Gastrocnemius medialis (tissue), 4 donors: ENCODE results near the gene FBXL17. TPM values are rescaled to one million over a fixed set of nuclear protein-coding genes. Genes with fewer than 3 reads are reported as not detected.

Source experiments
- ATAC-seq, 2 donors: fragments of 150-250 bp; one replicate each; pipeline ENCODE4 v1.9.1; 2016
- DNase-seq, 2 donors: peaks; one replicate each; pipeline ENCODE4 v3.0.0-alpha.2; 2019
- H3K27ac ChIP-seq, 4 donors: fragments of 200-600 bp; sonication (generic); 1 replicate in 1 of 4; 2 replicates in 3 of 4; pipeline ENCODE4 v1.5.1; 2016 to 2018; ENCODE audit warnings: mild to moderate bottlenecking in 2 of 4, moderate library complexity in 1 of 4
- H3K27me3 ChIP-seq, 3 donors: fragments of 200-600 bp; sonication (generic) in 2 of 3; 1 replicate in 1 of 3; 2 replicates in 2 of 3; pipeline versions ENCODE4 v1.5.1 to v1.6.0; 2016 to 2019; ENCODE audit warnings: mild to moderate bottlenecking in 1 of 3, moderate library complexity in 1 of 3
- H3K36me3 ChIP-seq, 2 donors: fragments of 200-600 bp; sonication (generic) in 1 of 2; one replicate each; pipeline ENCODE4 v1.5.1; 2017 to 2018
- H3K4me1 ChIP-seq, 2 donors: fragments of 200-600 bp; sonication (generic) in 1 of 2; one replicate each; pipeline ENCODE4 v1.5.1; 2016 to 2017; ENCODE audit warnings: mild to moderate bottlenecking in 2 of 2
- H3K4me3 ChIP-seq, 4 donors: fragments of 200-600 bp; sonication (generic) in 3 of 4; 1 replicate in 1 of 4; 2 replicates in 3 of 4; pipeline ENCODE4 v1.5.1; 2016 to 2019; ENCODE audit warnings: mild to moderate bottlenecking in 2 of 4
- H3K9me3 ChIP-seq, 3 donors: fragments of 200-600 bp; sonication (generic) in 2 of 3; 1 replicate in 1 of 3; 2 replicates in 2 of 3; pipeline ENCODE4 v1.5.1; 2016 to 2019
- POLR2A ChIP-seq, 2 donors: fragments of 450-650 bp; IDR thresholded peaks; one replicate each; pipeline ENCODE4 v1.6.1; 2017; ENCODE audit warnings: antibody characterized with exemption in 2 of 2, mild to moderate bottlenecking in 2 of 2, moderate library complexity in 2 of 2
- in situ Hi-C, 4 donors: fragments of 200-750 bp; cut with MboI; loops; one replicate each; pipeline versions ENCODE4 v1.15.0 to v1.8.0; 2017; ENCODE audit warnings: low sequenced_read_pairs in 4 of 4
- intact Hi-C: fragments of 100-400 bp; cut with DNase I; formaldehyde crosslinking; loops from one replicate; pipeline ENCODE4 v1.15.1; 2023; ENCODE audit warnings: low total_unique reads
- total RNA-seq, 4 donors: library from RNA; depleted of rRNA; stranded (reverse); fragments of >200 nt; gene quantifications; one replicate each; pipeline versions ENCODE4 v1.1.0 to v1.2.3, GENCODE V29; 2016
- TF ChIP-seq, protein P1 (sequence below), 5 experiments: fragments of 450-650 bp in 3 of 5; fragments of 200-600 bp in 2 of 5; sonication (generic) in 2 of 5; IDR thresholded peaks in 4 of 5; conservative IDR thresholded peaks in 1 of 5; 1 replicate in 4 of 5; 2 replicates in 1 of 5; pipeline ENCODE4 v1.5.1; 2016 to 2019; ENCODE audit warnings: antibody characterized with exemption in 5 of 5, mild to moderate bottlenecking in 3 of 5, moderate library complexity in 3 of 5

Gene FBXL17
- total RNA-seq, 4 donors from 2014 or later: 23.3 to 33.4 (median 26.9) TPM

DNA sequence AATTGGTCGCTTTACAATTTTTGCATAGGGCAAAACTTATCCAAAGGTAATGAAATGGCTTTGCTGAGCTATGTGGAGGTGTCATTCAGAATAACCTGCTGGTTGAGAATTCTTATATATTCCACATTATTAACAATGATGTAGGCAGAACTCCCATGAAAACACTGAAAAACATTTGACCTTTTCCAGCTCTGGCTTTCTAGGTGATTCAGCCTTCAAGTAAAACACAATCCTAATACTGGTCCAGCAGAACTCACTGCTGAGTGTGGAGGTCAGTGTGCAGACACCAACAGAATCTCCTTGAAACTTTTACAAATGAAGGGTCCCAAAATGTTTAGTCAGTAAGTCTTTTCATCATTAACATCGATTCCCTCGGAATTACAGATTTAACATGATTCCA, 549.2 kb downstream of the FBXL17 start:
- intact Hi-C loops: no loop called here
- Histone ChIP-seq H3K4me3 (no peak overlapping the region), H3K27ac (no peak overlapping the region), H3K9me3 (no peaks in the 10 kb centered on the region), H3K27me3 (no peaks in the 10 kb centered on the region), H3K36me3 (no peaks in the 10 kb centered on the region), H3K4me1 (no peaks in the 10 kb centered on the region)
- in situ Hi-C loops: no loop called here
- TF ChIP-seq, protein P1, sequence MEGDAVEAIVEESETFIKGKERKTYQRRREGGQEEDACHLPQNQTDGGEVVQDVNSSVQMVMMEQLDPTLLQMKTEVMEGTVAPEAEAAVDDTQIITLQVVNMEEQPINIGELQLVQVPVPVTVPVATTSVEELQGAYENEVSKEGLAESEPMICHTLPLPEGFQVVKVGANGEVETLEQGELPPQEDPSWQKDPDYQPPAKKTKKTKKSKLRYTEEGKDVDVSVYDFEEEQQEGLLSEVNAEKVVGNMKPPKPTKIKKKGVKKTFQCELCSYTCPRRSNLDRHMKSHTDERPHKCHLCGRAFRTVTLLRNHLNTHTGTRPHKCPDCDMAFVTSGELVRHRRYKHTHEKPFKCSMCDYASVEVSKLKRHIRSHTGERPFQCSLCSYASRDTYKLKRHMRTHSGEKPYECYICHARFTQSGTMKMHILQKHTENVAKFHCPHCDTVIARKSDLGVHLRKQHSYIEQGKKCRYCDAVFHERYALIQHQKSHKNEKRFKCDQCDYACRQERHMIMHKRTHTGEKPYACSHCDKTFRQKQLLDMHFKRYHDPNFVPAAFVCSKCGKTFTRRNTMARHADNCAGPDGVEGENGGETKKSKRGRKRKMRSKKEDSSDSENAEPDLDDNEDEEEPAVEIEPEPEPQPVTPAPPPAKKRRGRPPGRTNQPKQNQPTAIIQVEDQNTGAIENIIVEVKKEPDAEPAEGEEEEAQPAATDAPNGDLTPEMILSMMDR (IDR thresholded peaks at IDR 0.05 in 4 of 5, conservative IDR thresholded peaks at IDR 0.05 in 1 of 5): no peak
- no peak for TF ChIP-seq POLR2A (IDR thresholded peaks at IDR 0.05)
- ATAC-seq (no peak), DNase-seq (no peak)

DNA sequence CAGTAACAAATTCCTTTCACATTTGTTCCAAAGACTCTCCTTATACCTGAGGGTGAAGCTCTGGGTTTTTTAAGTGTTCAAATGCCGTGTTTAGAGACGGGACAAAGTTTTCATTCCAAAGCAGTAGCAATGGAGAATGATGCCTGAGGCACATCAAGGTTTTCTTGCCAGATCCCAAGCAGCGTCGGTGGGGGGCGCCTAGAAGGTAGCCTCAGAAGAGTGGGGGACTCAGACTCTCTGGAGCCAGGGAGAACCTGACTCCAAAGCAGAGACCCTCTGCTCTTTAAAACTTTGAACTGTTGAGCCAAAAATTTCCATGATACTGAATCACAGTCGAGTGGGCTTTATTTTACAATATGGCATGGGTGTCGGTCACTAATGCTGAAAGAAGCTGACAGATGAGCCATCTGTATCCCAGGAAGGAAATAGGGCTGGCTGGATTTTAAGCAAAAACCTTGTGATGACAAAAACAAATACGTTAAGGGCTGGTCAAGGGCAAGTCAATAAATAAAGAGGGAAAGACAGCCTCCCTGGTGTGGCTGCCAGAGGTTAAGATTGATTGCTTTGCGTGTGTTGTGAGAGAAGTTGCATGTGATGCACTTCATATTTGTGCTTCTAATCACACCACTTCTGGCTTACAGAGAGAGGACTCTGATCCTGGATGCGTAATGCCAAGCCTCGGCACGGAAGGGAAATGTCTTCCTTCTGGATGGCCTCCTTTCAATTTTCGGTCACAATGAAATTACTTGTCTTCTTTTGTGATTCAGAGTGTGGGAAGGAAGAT, 550.1 kb downstream of the FBXL17 start:
- H3K4me1 ChIP-seq: no peaks in the 10 kb centered on the region
- H3K27ac ChIP-seq: no peak overlapping the region
- H3K27me3 ChIP-seq: no peaks in the 10 kb centered on the region
- in situ Hi-C loops: no loop called here
- no peak for DNase-seq
- H3K4me3 ChIP-seq: no peak overlapping the region
- intact Hi-C loops: no loop called here
- H3K9me3 ChIP-seq: no peaks in the 10 kb centered on the region
- H3K36me3 ChIP-seq: no peaks in the 10 kb centered on the region
- TF ChIP-seq POLR2A (IDR thresholded peaks at IDR 0.05): no peak
- no peak for ATAC-seq

DNA sequence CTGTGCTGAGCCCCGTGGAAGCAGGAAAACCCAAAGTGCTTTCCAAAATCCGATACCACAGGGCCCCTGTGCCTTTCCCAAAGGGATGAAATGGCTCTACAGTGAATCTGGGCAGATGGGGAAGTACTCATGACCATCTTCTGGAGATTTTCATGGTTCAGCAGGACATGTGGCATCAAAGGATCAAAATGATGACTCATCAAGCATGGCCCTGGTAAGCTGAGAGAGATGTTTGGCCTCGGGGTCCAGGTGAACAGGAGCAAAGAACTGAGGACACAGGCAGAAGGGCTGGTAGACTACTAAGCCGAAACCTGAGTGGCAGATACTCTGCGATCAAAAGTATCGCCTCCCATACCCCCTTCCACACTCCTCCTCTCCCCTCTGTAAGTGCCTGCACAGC, 551.1 kb downstream of the FBXL17 start:
- ATAC-seq (no peak), DNase-seq (no peak)
- H3K9me3 ChIP-seq: no peaks in the 10 kb centered on the region
- H3K4me3 ChIP-seq: no peak overlapping the region
- H3K36me3 ChIP-seq: no peaks in the 10 kb centered on the region
- H3K27ac ChIP-seq: no peak overlapping the region
- intact Hi-C loops: no loop called here
- no peaks in the 10 kb centered on the region for H3K4me1 ChIP-seq
- H3K27me3 ChIP-seq: no peaks in the 10 kb centered on the region
- no peak for TF ChIP-seq POLR2A (IDR thresholded peaks at IDR 0.05)
- TF ChIP-seq, protein P1 (IDR thresholded peaks at IDR 0.05 in 4 of 5, conservative IDR thresholded peaks at IDR 0.05 in 1 of 5): no peak
- in situ Hi-C loops: no loop called here

DNA sequence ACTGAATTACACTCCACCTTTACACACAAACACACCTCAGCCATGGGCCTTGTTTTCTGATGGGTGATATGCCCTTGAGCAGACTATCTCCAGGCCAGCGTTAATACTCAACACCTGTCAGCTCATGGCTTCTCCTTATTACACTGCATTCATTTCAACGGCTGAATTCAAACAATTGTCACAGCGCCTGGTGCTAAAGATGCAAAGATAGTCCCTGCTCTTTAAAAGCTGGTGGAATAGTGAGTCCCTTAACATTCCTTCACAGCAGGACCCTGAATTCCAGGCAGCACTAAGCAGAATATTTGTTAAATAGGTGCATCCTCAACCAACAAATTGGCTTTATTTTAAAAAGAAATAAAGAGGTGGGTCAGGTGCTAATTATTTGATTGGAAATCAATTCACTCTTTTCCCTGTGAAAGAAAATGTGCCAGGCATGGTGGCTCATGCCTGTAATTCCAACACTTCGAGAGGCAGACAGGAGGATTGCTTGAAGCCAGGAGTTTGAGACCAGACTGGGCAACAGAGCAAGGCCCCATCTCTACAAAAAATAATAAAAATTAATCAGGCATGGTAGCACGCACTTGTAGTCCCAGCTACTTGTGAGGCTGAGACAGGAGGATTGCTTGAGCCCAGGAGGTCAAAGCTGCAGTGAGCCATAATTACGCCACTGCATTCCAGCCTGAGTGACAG, 555.4 kb downstream of the FBXL17 start:
- no peak for TF ChIP-seq POLR2A (IDR thresholded peaks at IDR 0.05)
- TF ChIP-seq, protein P1 (IDR thresholded peaks at IDR 0.05 in 4 of 5, conservative IDR thresholded peaks at IDR 0.05 in 1 of 5): no peak
- in situ Hi-C loops: no loop called here
- H3K27me3 ChIP-seq: no peaks in the 10 kb centered on the region
- DNase-seq (no peak), ATAC-seq (no peak)
- H3K27ac ChIP-seq: no peak overlapping the region
- no peak overlapping the region for H3K4me3 ChIP-seq
- intact Hi-C loops: no loop called here
- H3K9me3 ChIP-seq: no peaks in the 10 kb centered on the region
- H3K4me1 ChIP-seq: no peaks in the 10 kb centered on the region
- no peaks in the 10 kb centered on the region for H3K36me3 ChIP-seq

DNA sequence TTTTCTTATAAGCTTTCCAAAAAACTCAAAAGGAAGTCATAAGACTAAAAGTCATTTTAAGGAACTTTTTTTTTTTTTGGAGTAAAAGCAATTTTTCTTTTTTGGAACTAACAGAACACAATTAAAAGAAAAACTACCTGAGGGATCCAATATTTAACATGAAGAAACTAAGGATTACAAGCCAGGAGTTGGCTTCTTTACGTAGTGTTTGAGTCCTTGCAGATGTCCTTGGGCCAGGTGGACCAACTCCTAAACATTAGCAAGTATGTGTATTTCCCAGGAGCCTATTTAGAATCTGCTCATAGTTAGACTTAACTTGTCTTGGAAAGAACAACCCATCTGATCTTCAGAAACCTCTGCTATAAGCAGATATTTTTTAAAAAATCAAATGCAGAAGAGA, 557.1 kb downstream of the FBXL17 start:
- Histone ChIP-seq H3K4me1 (no peaks in the 10 kb centered on the region), H3K27ac (no peak overlapping the region), H3K9me3 (no peaks in the 10 kb centered on the region), H3K27me3 (no peaks in the 10 kb centered on the region), H3K36me3 (no peaks in the 10 kb centered on the region), H3K4me3 (no peak overlapping the region)
- intact Hi-C loops (no loop called here), in situ Hi-C loops (no loop called here)
- no peak for DNase-seq
- no peak for ATAC-seq
- TF ChIP-seq, protein P1 (IDR thresholded peaks at IDR 0.05 in 4 of 5, conservative IDR thresholded peaks at IDR 0.05 in 1 of 5): no peak
- no peak for TF ChIP-seq POLR2A (IDR thresholded peaks at IDR 0.05)
